Measurements from ENCODE around the gene SBK2.

GRCh38 chr19:55542292-55542855, 5.4 kb upstream of the SBK2 start:
- TF ChIP-seq CTCF (IDR thresholded peaks at IDR 0.05), result no peak
- TF ChIP-seq POLR2AphosphoS5 (IDR thresholded peaks at IDR 0.05; ENCODE audit: low read depth, low read length), result no peak
- no peak for TF ChIP-seq FOSL2 (IDR thresholded peaks at IDR 0.05; ENCODE audit: borderline replicate concordance, low read depth)
- no peak for TF ChIP-seq ZBTB33 (IDR thresholded peaks at IDR 0.05; ENCODE audit: borderline replicate concordance, low read depth)
- TF ChIP-seq RAD21 (IDR thresholded peaks at IDR 0.05; ENCODE audit: low read length), result no peak
- TF ChIP-seq SMC3 (IDR thresholded peaks at IDR 0.05; ENCODE audit: low read depth, low read length), result no peak
